ENCODE measurements around the gene PTGR2.
"Not testable (repeated sequence)": the region's sequence is repeated elsewhere in the genome, so short reads cannot be mapped to it uniquely, and the experiment has no call there.

PTGR2 gene

DNA sequence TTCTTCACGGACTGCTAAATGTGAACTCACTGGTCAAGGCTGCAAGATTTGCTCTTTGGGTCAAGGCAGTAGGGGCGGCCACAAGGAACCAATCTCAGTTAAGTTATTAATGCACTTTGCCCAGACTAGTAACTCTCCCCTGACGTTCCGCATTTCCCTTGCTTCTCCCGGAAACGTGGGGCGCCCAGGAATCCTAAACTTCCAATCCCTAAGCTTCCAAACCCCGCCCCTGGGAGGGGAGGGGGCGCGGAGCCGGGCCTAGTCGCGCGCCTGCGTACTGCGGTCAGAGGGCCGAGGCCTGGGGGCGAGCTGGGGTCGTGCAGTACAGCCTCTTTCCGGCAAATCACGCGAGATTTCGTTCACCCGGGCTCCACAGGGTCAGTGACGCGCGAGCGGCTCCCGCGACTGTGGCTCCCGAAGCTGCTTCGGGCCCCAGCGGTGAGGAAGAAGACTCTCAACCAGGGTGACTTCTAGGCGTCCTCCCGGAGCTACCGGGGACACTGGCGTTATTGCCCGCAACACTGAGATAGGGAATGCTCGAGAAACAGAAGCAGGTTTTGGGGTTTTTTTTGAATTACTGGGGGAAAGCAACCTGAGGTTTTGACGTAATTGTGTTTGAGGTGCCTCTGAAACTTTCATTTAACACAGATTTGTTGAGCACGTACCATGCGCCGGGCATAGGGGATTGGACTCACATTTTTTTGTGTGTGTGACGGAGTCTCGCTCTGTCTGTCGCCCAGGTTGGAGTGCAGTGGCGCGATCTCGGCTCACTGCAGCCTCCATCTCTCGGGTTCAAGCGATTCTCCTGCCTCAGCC lies at the start of gene PTGR2:
Gene PTGR2, plus strand, starts transcription at position 265 of the 816 bp plus-strand sequence. CDS start 7,032 bp downstream, outside the sequence.
- DNase-seq (ENCODE audit: low spot score), result peak; percentile 97

DNA sequence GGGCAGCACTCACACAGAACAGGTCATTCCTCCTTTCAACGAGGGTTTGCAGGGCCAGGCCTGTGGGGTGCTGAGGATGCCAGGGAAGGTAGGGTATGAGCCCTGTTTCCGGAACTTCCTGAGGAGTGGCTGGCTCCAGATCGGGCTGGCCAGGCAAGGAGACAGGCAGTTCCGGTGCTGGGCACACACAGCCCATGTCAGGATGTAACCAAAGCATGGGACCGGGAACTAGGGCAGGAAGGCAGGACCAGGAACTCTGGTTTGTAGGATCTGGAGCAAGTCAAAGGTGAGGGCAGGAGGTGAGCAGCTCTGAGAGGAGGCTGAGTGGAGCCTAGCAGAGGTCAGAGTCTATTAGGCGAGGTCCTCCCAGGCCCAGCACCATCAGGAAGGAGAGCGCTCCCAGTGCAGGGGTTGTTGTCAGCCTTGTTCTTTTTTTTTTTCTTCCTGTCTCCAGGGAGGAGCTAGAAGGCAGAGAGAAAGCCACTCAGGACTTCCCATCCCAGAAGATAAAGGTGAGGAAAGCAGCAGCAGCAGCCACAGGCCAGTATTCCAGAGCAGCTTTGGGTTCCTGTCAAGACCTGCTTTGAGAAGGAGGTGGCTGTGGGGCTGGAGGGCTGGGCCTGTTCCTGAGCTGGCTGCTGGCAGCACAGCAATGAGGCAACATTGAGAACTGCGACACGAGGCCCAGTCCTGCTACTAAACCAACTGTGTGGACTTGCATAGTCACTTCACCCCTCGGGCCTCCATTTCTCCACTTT lies 49.0 kb upstream of the PTGR2 start:
- peak; percentile 47 for DNase-seq (ENCODE audit: low spot score)

DNA sequence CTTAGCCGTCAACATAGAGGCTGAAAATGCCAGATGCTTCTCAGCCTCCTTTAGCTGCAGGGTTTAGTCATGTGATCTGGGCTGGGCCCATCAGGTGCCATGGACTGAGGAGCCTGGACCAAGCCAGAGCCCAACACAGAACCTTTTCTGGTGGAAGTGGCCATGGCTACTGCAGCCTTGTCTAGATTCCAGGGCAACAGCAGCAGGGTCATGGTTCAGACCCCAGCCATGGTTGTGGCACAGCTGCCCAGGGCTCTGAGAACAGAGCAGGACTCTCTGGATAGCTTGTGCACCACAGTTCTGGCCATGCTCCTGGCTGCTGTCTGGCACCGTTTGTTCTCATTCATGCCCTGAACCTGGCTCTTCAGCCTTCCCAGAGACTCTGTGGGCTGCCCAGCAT lies 47.0 kb upstream of the PTGR2 start:
- DNase-seq (ENCODE audit: low spot score), result no peak

DNA sequence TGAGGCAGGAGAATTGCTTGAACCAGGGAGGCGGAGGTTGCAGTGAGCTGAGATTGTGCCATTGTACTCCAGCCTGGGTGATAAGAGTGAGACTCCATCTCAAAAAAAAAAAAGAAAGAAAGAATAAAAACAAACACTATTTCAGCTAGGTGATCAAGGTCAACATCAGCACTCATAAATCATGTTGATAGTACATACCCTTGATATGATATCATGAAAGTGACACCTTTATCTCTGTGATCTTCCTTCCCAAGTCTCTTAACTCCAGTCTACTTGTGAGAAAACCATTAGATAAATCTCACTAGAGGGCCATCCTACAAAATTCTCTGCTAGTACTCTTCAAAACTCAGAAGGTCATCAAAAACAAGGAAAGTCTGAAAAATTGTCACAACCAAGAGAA lies 44.2 kb upstream of the PTGR2 start:
- DNase-seq (ENCODE audit: low spot score), result no peak

DNA sequence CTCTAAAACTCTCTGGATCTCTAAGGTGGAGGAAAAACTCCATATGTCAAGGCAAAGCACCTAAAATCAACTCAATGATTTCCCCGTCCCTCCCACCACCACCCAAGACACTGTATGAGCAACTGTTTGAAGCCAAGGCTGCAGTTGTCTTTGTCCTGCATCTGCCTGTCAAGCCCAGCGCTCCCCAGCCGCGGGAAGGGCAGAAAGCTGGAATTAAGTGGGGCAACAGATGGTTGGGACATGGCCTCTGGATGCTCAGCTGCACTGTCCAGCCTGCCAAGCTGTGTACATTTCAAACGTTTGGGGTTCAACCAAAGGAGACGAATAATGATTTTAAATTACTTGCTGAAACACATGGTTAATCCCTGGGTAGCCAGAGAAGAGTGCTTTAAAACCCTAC lies 42.2 kb upstream of the PTGR2 start:
- DNase-seq (ENCODE audit: low spot score), result no peak

DNA sequence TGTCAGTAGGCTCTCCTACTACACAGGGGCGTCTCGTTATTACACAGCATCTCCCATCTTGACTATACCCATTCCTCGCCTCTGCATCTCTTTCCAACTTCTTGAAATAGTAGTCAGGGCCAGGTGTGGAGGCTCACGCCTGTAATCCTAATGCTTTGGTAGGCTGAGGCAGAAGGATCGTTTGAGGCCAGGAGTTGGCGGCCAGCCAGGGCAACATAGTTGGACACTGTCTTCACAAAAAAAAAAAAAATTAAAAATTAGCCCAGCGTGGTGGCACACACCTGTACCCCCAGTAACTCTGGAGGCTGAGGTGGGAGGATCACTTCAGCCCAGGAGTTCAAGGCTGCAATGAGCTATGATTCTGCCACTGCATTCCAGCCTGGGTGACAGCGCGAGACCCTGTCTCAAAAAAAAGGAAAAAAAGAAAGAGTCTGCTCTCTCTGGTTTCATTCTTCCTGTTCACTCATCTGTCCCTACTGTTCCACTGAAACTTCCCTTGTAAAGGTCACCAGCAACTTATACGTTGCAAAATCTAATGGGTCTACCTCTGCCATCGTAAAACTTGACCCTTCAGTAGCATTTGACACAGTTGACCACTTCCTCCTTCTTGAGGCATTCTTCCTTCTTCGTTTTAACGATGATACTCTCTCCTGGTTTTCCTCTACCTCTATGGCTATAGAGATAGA lies 41.0 kb upstream of the PTGR2 start:
- DNase-seq (ENCODE audit: low spot score), result no peak

DNA sequence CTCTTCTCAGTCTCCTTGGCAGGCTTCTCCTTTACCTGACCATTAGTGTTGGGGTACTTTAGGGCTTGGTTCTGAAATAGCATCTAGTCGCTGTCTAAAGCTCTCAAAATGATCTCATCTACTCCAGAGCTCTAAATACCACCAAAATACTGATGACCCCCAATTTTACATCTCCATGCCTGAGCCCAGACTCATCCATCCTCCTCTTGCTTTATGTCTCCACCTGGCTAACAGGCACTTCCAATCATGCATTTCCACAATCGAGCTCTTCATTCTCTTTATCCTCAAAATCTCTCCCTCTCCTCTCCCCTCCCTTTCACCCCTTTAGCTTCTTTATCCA lies 40.5 kb upstream of the PTGR2 start:
- no peak for DNase-seq (ENCODE audit: low spot score)

DNA sequence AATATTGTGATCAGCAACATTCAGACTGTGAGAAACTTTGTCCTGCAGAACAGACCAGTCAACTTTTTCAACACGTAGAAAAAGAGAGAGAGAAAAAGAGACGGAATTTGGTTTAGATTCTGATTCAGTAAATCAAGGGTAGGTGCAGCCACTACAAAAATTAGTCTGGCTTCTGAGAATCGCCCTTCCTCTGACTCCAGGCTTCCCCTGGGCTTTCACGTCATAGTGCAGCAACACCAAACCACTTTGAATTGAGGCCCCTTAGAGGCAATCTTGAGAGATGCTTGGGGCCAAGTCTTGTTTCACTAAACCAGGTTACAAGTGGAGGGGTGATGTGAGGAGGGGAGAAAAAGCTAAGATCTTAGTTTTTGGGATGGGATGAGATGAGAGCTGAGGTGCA lies 37.5 kb upstream of the PTGR2 start:
- DNase-seq (ENCODE audit: low spot score), result no peak

DNA sequence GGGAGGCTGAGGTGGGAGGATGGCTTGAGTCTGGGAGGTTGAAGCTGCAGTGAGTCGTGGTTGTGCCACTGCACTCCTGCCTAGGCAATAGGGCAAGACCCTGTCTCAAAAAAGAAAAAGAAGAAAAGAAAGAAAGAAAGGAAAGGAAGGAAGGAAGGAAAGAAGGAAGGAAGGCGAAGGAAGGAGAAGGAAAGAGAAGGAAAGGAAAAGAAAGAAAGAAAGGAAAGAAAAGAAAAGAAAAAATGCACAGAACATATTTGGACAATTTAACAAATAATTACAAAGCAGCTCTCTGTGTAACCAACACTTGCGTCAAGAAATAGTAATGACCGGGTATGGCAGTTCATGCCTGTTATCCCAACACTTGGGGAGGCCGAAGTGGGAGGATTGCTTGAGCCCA lies 35.8 kb upstream of the PTGR2 start:
- DNase-seq (ENCODE audit: low spot score), result no peak

DNA sequence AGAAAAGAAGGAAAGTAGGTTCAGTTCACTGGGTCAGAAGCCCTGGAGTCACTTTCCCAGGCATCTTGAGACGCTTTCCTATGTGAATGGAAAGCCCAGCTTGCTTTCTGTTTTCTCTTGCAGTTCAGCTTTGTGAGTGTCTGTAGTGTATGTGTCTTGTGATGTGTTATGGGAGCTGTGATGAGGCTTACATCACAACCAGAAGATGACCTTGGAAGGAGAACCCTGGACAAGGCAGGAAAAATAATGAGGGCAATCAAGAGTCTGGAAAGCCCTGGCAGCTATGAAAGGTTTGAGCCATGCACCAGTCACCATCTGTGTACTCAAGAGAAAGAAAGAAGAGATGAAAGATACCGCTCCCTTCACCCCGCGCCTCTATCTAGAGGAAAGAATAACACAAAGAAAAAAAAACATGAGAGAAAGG lies 35.2 kb upstream of the PTGR2 start:
- no peak for DNase-seq (ENCODE audit: low spot score)

DNA sequence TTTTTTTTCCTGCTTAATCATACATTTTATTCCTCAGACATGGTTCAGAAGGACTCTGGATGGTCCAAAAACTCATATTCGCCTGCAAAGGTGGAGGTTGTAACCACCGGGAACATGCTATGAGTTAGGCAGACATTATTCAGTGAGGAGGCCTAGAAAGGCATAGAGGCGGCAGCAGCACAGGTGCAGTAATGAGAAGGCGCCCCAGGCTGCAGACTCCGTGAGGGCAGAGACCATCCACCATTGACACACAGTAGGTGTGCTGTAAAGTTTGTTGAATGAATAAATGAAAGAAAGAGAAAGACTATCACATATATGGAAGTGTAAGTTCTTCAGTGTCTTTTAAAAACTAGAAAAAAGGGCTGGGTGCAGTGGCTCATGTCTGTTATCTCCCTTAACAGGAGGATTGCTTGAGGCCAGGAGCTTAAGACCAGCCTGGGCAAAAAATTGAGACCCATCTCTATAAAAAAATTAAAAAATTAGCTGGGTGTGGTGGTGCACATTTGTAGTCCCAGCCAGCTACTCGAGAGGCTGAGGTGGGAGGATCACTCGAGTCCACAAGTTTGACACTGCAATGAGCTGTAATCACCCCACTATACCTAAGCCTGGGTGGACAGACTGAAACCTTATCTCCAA lies 34.5 kb upstream of the PTGR2 start:
- DNase-seq (ENCODE audit: low spot score), result no peak

DNA sequence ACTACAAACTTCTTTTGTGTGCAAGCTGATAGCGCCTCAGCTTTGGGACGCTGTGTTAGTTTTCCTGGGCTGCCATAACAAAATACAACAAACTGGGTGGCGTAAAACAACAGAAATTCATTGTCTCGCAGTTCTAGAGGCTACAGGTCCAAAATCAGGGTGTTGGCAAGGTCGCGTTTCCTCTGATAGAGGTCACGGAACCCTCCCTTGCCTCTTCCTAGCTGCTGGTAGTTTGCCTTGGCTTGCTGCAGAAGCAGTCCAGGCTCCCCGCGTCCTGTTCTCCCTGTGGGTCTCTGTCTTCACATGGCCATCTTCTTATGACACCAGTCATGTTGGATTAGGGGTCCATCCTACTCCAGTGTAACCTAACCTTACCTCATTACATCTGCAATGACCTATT lies 32.8 kb upstream of the PTGR2 start:
- DNase-seq (ENCODE audit: low spot score), result no peak

DNA sequence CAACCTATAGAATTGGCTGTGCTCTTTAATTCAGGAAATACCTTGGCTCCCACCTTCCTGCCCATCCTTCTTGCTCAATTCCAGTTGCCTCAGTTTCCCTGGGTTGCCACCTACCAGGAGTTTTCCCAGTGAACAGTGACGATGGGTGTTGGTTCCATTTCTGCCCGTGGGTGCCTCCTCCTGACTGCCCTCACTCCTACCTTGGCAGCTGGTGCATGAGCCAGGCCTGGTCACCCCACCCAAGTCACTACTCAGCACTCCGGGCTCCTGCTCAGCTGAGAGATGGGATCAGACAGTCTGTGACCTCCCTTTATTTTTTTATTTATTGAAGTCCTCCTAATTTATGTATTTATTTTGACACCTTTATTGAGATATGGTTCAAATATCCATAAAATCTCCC lies 31.0 kb upstream of the PTGR2 start:
- no peak for DNase-seq (ENCODE audit: low spot score)

DNA sequence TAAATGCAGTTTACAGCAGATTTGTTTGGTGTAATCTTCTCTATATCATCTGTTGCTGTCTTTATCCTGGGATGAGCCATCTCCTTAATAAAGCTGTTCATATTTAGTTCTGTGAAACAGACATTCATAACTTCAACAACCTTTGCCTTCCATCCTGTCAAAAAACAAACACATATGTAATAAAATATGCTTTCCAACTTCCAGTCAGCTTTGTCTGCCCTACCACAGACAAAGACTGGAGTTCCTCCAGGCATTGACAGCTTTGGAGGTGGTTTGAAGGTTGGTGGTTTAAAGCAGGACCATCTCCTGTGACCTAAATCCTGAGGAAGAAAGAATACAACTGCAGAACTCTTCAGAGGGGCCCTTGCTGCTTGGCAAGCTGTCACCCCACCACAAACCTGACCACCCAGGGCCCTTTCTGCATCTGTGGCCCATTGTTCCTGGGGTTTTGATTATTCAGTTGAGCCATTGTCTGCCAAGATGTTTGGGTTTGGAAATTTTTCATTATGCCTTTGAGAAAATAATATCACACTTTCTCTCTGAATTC lies 28.2 kb upstream of the PTGR2 start:
- DNase-seq (ENCODE audit: low spot score), result no peak

DNA sequence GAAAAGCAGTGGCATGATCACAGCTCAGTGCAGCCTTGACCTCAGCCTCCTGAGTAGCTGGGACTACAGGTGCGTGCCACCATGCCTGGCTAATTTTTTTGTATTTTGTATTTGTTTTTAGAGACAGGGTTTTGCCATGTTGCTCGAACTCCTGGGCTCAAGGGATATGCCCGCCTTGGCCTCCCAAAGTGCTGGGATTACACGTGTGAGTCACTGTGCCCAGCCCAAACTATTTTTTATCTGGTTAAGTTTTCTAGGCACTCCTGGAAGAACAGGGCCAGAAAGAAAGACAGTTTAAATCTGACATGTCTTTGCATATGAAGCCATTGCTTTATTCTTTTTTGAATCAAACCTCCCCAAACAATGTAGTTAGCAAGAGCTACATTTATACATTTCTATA lies 27.5 kb upstream of the PTGR2 start:
- DNase-seq (ENCODE audit: low spot score), result no peak

DNA sequence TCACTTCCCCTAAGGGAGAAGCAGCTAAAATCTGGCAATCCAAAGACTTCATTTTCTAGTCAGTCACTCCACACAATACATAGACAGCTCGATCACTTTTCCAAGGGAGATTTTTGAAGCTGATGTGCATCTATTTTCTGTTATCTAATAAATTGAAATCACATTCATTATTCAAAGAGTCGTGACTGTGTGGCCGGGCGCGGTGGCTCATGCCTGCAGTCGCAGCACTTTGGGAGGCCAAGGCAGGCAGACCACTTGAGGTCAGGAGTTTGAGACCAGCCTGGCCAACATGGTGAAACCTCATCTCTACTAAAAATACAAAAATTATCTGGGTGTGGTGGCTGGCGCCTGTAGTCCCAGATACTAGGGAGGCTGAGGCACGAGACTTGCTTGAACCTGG lies 27.1 kb upstream of the PTGR2 start:
- DNase-seq (ENCODE audit: low spot score), result no peak

DNA sequence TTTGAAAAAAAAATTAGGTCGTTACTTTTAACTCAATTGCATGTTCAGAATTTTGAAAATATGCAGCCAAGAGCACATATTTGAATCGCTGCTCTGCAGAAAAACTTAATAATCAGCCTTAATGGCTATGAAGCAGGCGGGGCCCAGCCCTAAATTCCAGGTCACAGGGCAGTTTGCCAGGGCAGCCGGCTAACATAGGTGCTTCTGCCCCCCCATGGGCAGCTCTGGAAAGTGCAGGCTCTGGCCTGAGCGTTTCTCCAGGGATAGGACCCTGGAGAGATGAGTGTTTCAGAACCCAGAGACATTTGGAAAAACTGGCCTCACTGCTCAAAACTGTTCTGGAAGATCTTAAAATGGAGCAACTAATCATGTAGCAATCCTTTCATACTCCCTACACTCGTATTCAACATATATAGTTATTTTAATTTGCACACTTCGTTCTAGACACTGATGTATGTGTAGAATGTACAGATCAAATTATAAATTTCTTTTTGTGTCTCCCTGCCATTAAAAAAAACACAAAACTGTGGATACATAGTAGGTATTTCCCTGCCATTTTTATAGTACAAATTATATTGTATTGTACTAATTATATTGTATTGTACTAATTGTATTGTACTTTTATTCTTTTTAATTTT lies 26.0 kb upstream of the PTGR2 start:
- DNase-seq (ENCODE audit: low spot score), result peak; percentile 80

DNA sequence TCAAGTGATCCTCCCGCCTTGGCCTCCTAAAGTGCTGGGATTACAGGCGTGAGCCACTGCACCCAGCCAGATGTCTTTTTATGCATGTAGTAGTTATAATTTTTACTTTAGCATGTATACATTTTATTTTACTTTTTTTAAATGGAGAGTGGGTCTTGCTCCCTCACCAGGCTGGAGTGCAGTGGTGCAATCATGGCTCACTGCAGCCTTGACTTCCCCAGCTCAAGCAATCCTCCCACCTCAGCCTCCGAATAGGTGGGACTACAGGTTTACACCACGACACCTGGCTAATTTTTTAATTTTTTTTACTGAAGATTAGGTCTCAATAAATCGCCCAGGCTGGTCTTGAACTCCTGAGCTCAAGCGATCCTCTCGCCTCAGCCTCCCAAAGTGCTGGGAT lies 24.4 kb upstream of the PTGR2 start:
- DNase-seq (ENCODE audit: low spot score), result not testable (repeated sequence)

DNA sequence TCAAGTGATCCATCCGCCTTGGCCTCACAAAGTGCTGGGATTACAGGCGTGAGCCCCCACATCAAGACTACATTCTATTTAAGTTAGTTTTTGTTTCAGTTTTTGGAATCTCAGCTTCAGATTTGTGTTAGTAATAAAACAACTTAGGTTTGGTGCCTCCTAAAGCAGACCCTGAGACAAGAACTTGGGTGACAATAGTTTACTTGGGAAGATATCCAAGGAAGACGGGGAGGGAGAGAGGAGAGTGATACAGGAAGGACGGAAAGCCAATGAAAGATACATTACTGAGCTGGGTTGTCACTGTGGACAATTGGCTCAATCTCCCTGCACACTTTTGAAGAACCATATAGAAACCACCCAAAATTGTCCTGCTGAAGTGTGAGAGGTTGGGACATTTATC lies 22.6 kb upstream of the PTGR2 start:
- DNase-seq (ENCODE audit: low spot score), result no peak

DNA sequence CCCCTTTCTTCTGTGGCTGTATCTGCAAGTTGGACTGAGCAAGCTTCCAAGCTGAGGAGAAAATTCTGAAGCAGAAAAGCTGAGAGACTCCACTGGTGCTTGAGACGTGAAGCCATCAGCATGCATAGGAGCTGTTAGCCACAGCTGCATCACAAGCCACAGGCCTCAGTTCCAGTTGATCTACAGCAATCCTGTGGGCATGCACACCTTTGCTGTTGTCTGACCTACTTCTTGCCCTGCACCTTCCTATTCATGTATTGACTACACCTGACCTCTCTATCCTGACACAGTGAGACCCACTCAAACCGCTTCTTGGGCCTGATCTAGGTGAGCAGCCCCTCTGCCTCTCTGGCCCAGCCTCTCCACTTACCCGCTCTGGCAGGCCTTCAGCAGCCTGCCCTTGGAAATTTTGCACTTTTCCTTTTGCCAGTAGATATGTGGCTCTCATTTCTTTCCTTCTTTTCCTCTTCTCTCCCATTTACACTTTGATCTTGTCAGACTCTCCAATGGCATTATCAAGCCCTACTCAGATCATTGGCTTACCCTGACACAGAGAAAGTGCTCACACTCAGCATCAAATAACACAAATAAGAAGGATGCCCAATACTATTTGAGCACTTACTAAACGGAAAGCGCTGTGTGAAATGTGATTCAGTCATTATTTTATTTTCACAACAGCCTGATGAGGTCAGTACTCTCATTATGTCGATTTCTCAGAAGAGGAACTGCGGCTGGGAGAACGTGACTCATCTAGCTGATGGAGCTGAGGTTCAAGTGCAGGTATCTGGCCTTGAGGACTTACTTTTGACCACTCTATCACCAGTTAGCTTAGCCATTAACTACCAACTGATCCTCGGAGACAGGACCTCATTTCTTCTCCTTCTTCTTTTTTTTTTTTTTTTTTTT lies 21.9 kb upstream of the PTGR2 start:
- DNase-seq (ENCODE audit: low spot score), result no peak

DNA sequence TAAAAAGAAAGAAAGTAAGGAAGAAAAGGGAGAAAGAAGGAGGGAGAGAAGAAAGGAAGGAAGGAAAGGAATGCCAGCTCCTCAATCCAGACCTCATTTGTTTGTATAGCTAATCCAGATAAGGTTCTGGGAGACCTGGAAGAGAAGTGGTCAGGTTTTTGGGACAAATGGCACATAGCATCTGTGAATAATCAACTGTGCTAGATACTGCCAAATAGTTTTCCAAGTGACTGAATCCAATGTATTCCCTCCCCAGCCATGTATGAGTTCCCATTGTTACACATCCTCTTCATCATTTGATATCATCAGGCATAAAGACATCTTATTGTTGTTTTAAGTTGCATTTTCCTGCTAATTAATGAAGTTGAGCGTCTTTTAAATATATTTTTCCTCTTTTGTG lies 18.6 kb upstream of the PTGR2 start:
- DNase-seq (ENCODE audit: low spot score), result no peak
